Neural cell (in vitro differentiated cells): ENCODE measurements around the gene TLCD3A. TPM values are rescaled to one million over a fixed set of nuclear protein-coding genes. Genes with fewer than 3 reads are reported as not detected.

ENCODE experiments used
- H2AFZ ChIP-seq: fragments of 200-600, 300-800 bp; sonication (generic), shearing (Covaris generic); 2 replicates; pipeline ENCODE4 v1.6.0; 2014; ENCODE audit warnings: low read depth, mild to moderate bottlenecking, antibody characterized with exemption, low read length, moderate library complexity
- H3F3A ChIP-seq: fragments of 200-600 bp; shearing (Covaris generic); 2 replicates; pipeline ENCODE4 v1.6.1; 2016; ENCODE audit warnings: mild to moderate bottlenecking, moderate library complexity, mixed read lengths, antibody characterized with exemption, low read length; ENCODE audit not compliant: insufficient read depth, poor library complexity, severe bottlenecking
- H3K27ac ChIP-seq: fragments of 200-600, 300-800 bp; sonication (generic), shearing (Covaris generic); 2 replicates; pipeline ENCODE4 v1.5.1; 2014; ENCODE audit warnings: mild to moderate bottlenecking, low read length, moderate library complexity
- H3K27me3 ChIP-seq: fragments of 300-800, 200-600 bp; sonication (generic), shearing (Covaris generic); 2 replicates; pipeline ENCODE4 v1.6.0; 2014; ENCODE audit warnings: mild to moderate bottlenecking, low read depth, low read length, moderate library complexity; ENCODE audit not compliant: insufficient read depth
- H3K36me3 ChIP-seq: fragments of 300-800, 200-600 bp; sonication (generic), shearing (Covaris generic); 2 replicates; pipeline ENCODE4 v1.5.1; 2014; ENCODE audit warnings: mild to moderate bottlenecking, antibody characterized with exemption, low read length, moderate library complexity; ENCODE audit not compliant: insufficient read depth
- H3K4me2 ChIP-seq: fragments of 300-800, 200-600 bp; sonication (generic), shearing (Covaris generic); 2 replicates; pipeline ENCODE4 v1.6.0; 2014; ENCODE audit warnings: mild to moderate bottlenecking, low read length
- H3K4me3 ChIP-seq: fragments of 300-800, 200-600 bp; sonication (generic), shearing (Covaris generic); 2 replicates; pipeline ENCODE4 v1.5.1; 2014; ENCODE audit warnings: mild to moderate bottlenecking, low read length, moderate library complexity
- H3K79me2 ChIP-seq: fragments of 200-600 bp; shearing (Covaris generic); replicated peaks from 2 replicates; pipeline ENCODE4 v1.6.0; 2014; ENCODE audit warnings: mild to moderate bottlenecking, low read length, moderate library complexity; ENCODE audit not compliant: insufficient read depth
- H3K9ac ChIP-seq: fragments of 300-800, 200-600 bp; sonication (generic), shearing (Covaris generic); 2 replicates; pipeline ENCODE4 v1.6.1; 2016; ENCODE audit warnings: mild to moderate bottlenecking, low read length, mixed read lengths
- H3K9me2 ChIP-seq: fragments of 200-600 bp; shearing (Covaris generic); 2 replicates; pipeline ENCODE4 v1.6.1; 2016; ENCODE audit warnings: mild to moderate bottlenecking, low read length, mixed read lengths; ENCODE audit not compliant: insufficient read depth
- H3K9me3 ChIP-seq: fragments of 200-600, 300-800 bp; sonication (generic), shearing (Covaris generic); 2 replicates; pipeline ENCODE4 v1.6.1; 2016; ENCODE audit warnings: mild to moderate bottlenecking, mixed run types, low read length, moderate library complexity, mixed read lengths
- H4K20me1 ChIP-seq: fragments of 200-600 bp; shearing (Covaris generic); 2 replicates; pipeline ENCODE4 v1.6.1; 2016; ENCODE audit warnings: mild to moderate bottlenecking, mixed run types; ENCODE audit not compliant: insufficient read depth
- EP300 ChIP-seq: fragments of 450-650 bp; conservative IDR thresholded peaks from 2 replicates; pipeline ENCODE4 v1.6.1; 2014; ENCODE audit warnings: antibody characterized with exemption, mild to moderate bottlenecking, moderate library complexity; ENCODE audit not compliant: poor library complexity, severe bottlenecking
- EZH2 ChIP-seq: fragments of 200-600, 300-800 bp; shearing (Covaris generic), sonication (generic); IDR thresholded peaks from 2 replicates; pipeline ENCODE4 v1.6.1; 2014; ENCODE audit warnings: antibody characterized with exemption, low read length, borderline replicate concordance, mild to moderate bottlenecking; ENCODE audit not compliant: insufficient read depth, poor library complexity, severe bottlenecking
- MXI1 ChIP-seq: fragments of 450-650 bp; conservative IDR thresholded peaks from 2 replicates; pipeline ENCODE4 v1.6.1; 2014; ENCODE audit warnings: antibody characterized with exemption, mild to moderate bottlenecking; ENCODE audit not compliant: poor library complexity, severe bottlenecking
- POLR2AphosphoS5 ChIP-seq: IDR thresholded peaks from 2 replicates; pipeline ENCODE4 v1.6.1; 2012
- RAD21 ChIP-seq: fragments of 450-650 bp; conservative IDR thresholded peaks from 2 replicates; pipeline ENCODE4 v1.6.1; 2014; ENCODE audit warnings: antibody characterized with exemption, mild to moderate bottlenecking, moderate library complexity
- SMC3 ChIP-seq: fragments of 450-650 bp; conservative IDR thresholded peaks from 2 replicates; pipeline ENCODE4 v1.6.1; 2014; ENCODE audit warnings: antibody characterized with exemption, mild to moderate bottlenecking, moderate library complexity; ENCODE audit not compliant: poor library complexity
- TAF1 ChIP-seq: IDR thresholded peaks from 2 replicates; pipeline ENCODE4 v1.6.1; 2012; ENCODE audit warnings: low read depth
- polyA plus RNA-seq: library from polyadenylated mRNA; depleted of rRNA; stranded (reverse); fragments of >200 nt; gene quantifications from 2 replicates; pipeline ENCODE4 v1.2.3, GENCODE V29; 2014
- TF ChIP-seq, protein P1 (sequence below): IDR thresholded peaks from 2 replicates; pipeline ENCODE4 v1.6.1; 2012; ENCODE audit warnings: borderline replicate concordance
- TF ChIP-seq, protein P2 (sequence below): fragments of 450-650 bp; IDR thresholded peaks from 2 replicates; pipeline ENCODE4 v1.5.1; 2014; ENCODE audit warnings: antibody characterized with exemption, mild to moderate bottlenecking, moderate library complexity; ENCODE audit not compliant: poor library complexity, severe bottlenecking

The TLCD3A gene
- polyA plus RNA-seq, 1 donor from 2014 or later = 17.0 TPM

DNA sequence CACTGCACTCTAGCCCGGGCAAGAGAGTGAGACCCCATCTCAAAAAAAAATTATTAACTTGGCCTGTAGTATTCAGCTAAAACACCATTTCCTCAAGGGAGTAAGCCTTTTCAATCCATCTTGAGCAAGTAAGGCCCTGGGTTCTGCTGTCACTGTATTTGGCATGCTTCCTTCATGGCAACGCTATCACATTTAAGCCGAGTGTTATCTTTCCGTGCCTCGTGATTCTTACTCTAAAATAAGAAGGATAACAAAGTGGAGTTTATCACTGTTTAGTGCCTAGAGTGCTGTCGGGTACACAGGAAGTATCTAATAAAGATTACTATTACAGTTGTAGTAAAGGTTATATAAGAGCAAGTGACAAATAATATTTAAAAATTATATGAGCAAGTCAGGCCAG, 26.5 kb upstream of the TLCD3A start:
- H4K20me1 ChIP-seq = no peaks in the 10 kb centered on the region
- no peak overlapping the region for H3K4me3 ChIP-seq
- H3K36me3 ChIP-seq = no peaks in the 10 kb centered on the region

DNA sequence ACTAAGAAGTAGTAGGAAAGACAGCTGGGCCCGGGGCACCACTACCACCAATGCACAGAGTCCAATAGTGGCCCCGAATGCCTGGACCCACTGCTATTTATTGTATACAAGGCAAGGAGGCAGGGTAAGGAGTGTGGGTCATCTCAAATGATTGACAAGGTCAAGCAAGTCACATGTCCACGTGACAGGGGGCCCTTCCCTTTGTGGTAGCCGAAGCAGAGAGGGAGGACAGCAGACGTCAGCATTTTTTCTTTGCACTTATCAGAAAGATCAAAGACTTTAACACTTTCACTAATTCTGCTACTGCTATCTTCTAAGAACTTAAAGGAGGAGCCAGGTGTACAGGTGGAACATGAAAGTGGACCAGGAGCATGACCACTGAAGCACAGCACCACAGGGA, 24.3 kb upstream of the TLCD3A start:
- TF ChIP-seq POLR2AphosphoS5 (no peak), EZH2 (no peak), MXI1 (no peak), SMC3 (no peak), RAD21 (no peak), TAF1 (no peak), EP300 (no peak)
- TF ChIP-seq, protein P1, sequence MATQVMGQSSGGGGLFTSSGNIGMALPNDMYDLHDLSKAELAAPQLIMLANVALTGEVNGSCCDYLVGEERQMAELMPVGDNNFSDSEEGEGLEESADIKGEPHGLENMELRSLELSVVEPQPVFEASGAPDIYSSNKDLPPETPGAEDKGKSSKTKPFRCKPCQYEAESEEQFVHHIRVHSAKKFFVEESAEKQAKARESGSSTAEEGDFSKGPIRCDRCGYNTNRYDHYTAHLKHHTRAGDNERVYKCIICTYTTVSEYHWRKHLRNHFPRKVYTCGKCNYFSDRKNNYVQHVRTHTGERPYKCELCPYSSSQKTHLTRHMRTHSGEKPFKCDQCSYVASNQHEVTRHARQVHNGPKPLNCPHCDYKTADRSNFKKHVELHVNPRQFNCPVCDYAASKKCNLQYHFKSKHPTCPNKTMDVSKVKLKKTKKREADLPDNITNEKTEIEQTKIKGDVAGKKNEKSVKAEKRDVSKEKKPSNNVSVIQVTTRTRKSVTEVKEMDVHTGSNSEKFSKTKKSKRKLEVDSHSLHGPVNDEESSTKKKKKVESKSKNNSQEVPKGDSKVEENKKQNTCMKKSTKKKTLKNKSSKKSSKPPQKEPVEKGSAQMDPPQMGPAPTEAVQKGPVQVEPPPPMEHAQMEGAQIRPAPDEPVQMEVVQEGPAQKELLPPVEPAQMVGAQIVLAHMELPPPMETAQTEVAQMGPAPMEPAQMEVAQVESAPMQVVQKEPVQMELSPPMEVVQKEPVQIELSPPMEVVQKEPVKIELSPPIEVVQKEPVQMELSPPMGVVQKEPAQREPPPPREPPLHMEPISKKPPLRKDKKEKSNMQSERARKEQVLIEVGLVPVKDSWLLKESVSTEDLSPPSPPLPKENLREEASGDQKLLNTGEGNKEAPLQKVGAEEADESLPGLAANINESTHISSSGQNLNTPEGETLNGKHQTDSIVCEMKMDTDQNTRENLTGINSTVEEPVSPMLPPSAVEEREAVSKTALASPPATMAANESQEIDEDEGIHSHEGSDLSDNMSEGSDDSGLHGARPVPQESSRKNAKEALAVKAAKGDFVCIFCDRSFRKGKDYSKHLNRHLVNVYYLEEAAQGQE = no peak
- TF ChIP-seq, protein P2, sequence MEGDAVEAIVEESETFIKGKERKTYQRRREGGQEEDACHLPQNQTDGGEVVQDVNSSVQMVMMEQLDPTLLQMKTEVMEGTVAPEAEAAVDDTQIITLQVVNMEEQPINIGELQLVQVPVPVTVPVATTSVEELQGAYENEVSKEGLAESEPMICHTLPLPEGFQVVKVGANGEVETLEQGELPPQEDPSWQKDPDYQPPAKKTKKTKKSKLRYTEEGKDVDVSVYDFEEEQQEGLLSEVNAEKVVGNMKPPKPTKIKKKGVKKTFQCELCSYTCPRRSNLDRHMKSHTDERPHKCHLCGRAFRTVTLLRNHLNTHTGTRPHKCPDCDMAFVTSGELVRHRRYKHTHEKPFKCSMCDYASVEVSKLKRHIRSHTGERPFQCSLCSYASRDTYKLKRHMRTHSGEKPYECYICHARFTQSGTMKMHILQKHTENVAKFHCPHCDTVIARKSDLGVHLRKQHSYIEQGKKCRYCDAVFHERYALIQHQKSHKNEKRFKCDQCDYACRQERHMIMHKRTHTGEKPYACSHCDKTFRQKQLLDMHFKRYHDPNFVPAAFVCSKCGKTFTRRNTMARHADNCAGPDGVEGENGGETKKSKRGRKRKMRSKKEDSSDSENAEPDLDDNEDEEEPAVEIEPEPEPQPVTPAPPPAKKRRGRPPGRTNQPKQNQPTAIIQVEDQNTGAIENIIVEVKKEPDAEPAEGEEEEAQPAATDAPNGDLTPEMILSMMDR = no peak
- H3K9ac ChIP-seq = no peak overlapping the region
- peaks cover 9% of the 10 kb centered on the region for H3K79me2 ChIP-seq
- no peak overlapping the region for H3K4me2 ChIP-seq
- H2AFZ ChIP-seq = no peak overlapping the region
- no peaks in the 10 kb centered on the region for H4K20me1 ChIP-seq
- no peaks in the 10 kb centered on the region for H3K9me3 ChIP-seq
- H3K27me3 ChIP-seq = no peaks in the 10 kb centered on the region
- no peaks in the 10 kb centered on the region for H3K36me3 ChIP-seq
- H3F3A ChIP-seq = no peaks in the 10 kb centered on the region
- no peak overlapping the region for H3K27ac ChIP-seq
- no peak overlapping the region for H3K4me3 ChIP-seq
- no peaks in the 10 kb centered on the region for H3K9me2 ChIP-seq

More for the DNA sequence above, 26.5 kb upstream of the TLCD3A start:
- Histone ChIP-seq H3K79me2 (no peaks in the 10 kb centered on the region), H3K9me3 (no peaks in the 10 kb centered on the region), H3K9ac (no peak overlapping the region), H3K4me2 (no peak overlapping the region), H3F3A (no peaks in the 10 kb centered on the region), H3K9me2 (no peaks in the 10 kb centered on the region), H3K27me3 (no peaks in the 10 kb centered on the region), H3K27ac (no peak overlapping the region), H2AFZ (no peak overlapping the region)
- TF ChIP-seq RAD21 (no peak), EP300 (no peak), MXI1 (no peak), POLR2AphosphoS5 (no peak), EZH2 (no peak), TAF1 (no peak), SMC3 (no peak)
- TF ChIP-seq, protein P1 = no peak
- TF ChIP-seq, protein P2 = no peak
